Fibroblast of skin of scalp (primary cell): Measurements from ENCODE around the gene POT1.
A peak's percentile ranks its signal among the peaks of the same experiment; 100 is the strongest.

ENCODE experiments used
- DNase-seq: peaks from one replicate; pipeline ENCODE4 v3.0.0-alpha.2; 2013

The POT1 gene

DNA sequence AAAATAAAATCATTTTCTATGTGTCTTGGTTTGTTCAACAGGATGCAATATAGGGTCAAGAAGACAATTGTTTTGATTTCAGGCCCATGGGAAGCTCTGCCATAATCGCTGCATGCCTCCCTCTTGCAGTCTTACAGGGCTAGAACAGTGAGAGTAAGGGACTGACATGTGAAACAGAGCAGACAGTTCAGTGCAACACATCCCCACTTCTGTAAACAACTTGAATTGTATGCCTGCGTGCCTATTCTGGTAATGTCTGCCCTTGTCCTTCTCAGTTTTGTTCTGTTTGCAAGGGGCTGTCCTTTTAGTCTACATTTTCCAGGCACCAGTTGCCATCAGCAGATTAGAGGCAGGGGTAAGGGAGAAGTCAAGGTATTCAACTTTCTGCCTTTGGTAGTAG is 129.2 kb downstream of the POT1 start:
- DNase-seq, result no peak

DNA sequence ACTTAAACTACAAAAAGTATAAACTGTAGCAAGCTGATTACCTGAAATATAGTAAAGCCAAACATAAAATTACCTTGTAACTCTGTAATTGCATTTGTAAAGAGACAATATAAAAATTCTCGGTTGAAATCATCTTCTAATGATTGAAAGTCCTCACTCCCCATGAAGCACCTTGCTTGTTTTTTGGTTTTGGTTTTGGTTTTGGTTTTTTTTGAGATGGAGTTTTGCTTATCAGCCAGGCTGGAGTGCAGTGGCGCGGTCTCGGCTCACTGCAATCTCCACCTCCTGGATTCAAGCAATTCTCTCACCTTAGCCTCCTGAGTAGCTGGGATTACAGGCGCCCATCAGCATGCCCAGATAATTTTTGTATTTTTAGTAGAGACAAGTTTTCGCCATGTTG is 130.2 kb downstream of the POT1 start:
- DNase-seq, result no peak

DNA sequence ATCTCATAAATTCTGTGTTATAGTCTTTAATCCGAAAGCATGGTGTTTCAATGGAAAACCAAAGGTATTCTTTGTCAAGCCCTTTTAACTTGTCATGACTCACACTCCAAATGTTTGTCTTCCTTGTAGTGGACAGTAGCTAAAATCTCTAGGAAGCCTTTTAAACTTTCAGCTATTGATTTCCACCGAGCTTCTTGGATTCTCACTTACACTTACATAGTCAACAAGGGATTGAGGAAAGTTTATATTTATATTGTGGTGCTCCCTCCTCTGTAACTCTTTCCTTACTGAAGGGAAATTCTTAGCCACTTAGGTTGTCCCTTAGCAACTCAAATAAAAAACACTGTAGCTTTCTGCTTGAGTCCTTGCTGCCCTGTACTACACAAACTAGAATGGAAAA is 132.9 kb downstream of the POT1 start:
- DNase-seq, result no peak

DNA sequence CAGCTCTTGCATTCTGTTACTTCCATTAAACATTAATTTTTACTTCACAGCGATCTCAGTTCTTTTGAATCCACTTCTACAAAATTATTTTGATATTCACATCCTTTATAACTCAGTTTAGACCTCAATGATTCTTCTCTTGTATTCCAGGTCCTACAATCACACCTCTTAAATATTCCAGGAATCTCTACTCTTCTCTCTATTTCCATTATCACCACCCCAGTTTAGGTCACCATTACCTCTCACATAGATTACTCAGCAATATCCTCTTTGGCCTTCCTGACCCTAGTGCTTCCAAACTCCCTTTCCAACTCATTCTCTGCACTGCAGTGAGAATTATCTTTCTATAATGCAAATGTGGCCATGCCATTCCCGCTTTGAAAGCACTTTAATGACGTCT is 136.9 kb downstream of the POT1 start:
- DNase-seq, result no peak

DNA sequence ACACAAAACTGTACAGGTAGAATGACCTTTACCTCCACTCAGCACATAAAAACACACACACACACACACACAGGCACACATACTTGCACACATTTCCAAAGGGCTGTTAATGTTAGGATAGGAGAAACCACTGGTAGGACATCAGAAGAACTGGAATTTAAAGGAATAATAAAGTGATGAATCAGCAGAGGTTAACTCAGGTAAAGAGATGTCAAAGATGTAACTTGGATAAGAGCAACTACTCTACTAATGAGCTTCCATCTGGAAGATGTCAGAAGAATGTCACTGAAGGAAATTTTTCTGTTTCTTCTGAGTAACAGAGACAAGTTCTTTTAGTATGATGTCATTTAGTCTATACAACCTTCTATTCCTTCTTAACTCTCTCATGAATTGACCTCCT is 137.6 kb downstream of the POT1 start:
- no peak for DNase-seq

DNA sequence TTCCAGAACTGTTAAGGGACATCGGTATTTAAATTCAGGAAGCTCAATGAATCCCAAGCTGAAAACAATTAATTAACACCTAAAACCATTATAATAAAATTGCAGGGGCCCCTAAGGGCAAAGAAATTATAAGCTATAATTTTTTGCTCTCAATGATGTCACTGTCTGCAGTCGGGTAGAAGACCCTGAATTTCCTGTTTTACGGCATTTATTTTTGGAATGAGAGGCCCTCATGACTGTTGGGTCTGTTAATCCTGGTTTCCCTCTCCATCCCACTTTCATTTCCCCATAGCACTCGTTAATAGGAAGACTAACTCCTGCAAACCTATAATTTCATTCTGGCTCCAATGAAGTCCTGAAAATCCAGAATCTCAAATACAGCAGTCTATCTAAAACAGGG is 138.2 kb downstream of the POT1 start:
- no peak for DNase-seq

DNA sequence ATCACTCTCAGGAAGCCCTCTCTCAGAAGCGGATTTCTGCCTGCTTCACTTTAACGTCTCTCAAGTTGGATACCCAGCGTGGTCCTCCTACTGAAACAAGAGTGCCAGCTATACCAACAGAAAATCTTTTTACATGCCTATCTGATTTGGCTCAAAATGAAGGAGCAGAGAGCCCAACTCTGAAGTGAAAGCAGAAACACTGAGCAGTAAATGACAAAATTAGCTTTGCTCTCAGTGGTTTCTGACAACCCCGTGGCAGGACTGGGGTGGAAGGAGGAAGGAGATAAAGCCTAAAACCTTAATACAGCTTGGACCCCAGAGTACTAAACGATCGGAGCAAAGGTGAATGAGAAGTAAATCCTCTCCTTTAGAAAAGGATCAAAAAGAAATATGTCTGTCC is 139.0 kb downstream of the POT1 start:
- DNase-seq, result no peak

DNA sequence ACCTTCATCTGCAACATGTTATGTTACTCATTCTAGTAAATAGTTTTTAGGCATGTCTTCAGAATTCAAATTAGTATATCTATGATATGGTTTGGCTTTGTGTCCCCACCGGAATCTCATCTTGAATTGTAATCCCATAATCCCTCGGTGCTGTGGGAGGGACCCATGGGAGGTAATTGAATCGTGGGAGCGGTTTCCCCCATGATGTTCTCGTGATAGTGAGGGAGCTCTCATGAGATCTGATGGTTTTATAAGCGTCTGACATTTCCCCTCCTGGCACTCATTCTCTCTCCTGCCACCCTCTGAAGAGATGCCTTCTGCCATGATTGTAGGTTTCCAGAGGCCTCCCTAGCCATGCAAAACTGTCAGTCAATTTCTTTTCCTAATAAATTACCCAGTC is 143.6 kb downstream of the POT1 start:
- no peak for DNase-seq

DNA sequence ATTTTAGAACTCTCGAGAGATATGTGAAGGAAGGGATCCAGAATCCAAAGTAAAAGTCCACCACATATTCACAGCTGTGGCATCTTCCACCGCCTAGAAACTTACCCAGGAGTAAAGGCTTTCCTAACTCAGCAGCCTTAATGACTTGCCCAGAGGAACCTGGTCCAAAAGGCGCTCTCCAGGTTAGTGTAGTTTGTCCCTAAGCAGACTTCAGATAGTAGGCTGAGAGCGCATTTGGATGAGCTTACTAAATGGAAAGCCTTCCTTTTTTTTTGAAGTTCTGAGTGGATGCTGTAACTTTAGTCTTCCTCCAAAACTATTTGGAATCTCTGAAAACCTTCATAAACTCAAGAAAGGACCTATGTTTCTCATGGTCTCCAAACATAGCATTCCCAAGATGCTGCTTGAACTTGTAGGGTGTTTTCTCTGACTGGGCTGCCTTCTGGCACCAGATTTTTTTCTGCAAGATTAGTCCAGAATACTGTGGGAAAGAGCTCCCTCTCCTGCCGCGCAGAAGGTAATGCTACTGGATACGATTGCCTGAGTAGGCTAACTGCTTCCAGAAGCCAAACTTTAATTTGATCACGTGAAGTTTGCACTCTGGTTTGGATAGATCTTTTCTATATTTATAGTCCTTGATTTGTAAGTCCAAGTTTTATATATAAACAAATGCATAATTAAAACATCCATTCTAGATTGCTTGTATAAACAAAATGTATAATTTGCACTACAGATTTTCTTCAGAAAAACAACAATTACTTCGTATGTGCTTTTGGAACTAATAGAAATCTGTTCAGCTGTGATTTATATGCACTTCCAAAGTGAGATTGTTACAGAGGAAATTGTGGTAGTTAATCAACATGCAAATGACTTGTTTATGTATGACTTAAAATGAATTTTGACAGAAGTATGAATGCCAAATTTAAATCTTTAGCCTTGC is 144.5 kb downstream of the POT1 start:
- DNase-seq, result peak; percentile 54

DNA sequence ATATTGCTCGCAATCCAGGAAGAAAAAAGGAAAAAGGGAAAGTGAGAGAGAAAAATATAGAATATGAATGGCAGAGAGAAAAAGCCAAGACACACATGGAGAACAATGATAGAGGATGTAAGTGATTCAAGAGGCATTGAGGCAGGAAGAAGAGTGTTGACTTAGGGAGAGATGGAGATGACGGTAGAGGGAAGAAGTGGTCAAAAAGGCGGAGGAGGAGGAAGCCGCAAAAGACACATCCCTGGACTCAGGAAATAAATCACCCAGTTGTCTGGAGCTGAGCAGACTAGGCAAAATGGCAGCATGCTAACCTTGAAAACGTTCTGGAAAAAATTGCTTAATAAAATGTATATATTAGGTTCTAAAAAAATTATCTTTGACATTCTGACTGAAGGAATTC is 146.4 kb downstream of the POT1 start:
- DNase-seq, result no peak

DNA sequence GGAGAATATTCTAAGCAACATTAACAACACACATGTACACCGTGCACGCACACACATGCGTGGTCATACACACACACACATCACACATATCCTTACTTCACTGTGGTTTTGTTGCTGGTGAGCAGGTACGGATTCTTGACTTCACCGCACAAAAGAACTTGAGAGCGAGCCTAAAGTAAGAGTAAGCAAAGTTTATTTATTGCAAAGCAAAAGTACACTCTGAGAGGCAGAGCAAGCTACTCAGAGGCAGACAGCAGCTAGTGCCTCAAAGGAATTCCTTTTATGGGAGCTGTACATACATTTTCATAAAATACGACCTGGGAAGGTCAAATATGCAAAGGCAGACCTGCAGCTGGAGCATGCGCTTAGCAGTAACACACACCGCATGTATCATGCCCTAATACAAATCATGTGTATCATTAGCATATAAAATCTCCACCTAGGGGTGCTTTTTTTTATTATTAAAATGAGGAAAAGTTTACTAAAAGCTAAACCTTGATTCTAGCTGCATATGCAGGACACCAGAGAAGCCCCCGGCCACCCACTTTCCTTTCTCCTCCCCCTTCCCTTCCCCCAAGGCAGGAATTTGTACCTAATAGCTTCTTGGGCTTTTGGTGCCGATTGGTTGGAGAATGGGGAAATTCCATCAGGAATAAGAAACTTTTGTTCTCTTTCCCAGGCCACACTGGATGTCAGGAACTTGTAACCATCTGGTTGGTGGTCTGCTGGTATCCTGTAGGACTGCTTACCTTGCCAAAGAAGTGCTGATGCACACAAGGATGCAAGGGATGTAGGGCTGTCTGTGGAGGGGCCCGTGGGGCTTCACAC is 147.5 kb downstream of the POT1 start:
- DNase-seq, result no peak

DNA sequence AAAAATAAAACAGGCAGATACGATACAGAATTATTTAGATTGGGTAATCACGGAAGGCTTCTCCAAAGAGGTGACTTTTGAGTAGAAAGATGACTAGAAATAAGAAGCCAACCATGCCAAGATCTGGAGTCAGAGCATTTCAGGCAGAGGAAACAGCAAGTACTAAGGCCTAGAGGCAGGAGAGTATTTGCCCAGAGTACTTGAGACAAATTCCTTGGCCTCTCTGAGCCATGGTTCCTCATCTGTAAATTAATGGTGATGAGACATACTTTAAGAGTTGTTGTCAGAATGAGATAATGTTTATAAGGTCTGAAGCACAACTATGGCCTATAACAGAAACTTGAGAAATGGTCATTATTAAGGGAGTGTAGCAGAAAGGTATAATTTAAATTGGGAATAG is 148.2 kb downstream of the POT1 start:
- no peak for DNase-seq

DNA sequence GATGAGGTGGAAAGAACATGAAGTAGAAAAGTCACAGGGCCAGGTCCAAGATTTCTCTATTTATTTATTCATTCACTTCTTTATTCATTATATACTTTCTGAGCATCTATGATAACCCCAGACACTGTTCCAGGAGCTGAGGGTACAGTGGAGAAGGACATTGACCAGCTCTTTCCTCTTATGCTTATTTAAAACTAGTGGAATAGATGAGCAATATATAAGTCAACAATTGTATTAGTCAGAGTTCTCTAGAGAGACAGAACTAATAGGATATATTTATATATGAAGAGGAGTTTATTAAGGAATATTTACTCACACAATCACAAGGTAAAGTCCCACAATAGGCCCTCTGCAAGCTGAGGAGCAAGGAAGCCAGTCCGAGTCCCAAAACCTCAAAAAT is 149.0 kb downstream of the POT1 start:
- DNase-seq, result no peak

DNA sequence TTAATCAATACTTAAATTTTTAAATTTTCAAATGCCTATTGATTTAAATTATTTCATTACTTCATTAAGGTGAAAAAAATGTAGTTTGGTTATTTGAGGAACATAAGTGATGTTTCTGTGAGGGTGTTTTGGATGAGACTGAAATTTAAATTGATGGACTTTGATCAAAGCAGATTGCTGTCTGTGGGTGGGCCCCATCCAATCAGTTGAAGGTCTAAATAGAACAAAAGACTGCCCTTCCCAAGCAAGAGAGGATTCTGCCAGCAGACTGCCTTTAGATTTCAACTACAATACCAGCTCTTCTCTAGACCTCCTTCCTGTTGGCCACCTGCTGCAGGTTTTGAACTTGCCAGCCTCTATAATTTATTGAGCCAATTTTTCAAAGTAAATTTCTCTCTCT is 149.6 kb downstream of the POT1 start:
- no peak for DNase-seq

DNA sequence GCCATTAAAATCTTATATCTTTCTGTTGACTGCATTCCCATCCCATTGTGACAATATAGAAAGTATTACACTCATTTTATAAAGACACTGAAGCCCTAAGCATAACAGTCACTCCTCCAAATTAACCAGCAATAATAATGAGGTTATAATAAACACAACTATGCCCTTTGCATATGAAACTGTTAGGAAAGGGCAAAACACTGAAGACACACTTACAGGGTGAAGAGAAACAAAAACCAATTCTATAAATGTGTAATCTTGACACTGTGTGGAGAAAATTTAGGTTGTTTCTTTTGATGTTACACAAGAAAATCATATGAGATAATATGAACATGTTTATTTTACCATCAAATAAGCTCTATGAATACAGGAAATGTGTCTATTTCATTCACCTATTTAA is 150.0 kb downstream of the POT1 start:
- no peak for DNase-seq

DNA sequence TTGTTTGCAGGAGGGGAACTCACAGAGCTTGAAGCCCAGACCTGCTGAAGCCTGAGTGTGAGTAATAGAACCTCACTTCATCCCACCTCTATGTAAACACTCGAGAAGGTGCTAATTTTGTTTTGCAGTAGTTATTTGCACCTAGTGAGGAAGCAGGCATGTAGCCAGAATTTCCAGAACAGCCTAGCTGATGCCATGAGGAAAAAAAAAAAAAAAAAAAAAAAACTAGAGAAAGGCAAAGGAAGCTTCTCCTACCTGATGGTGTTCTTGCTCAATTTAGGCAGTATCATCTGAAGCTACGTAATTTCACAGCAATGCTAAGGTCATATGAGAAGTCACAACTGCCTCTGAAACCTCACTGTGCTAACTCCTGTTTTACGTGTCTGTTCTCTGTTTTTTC is 150.4 kb downstream of the POT1 start:
- no peak for DNase-seq

DNA sequence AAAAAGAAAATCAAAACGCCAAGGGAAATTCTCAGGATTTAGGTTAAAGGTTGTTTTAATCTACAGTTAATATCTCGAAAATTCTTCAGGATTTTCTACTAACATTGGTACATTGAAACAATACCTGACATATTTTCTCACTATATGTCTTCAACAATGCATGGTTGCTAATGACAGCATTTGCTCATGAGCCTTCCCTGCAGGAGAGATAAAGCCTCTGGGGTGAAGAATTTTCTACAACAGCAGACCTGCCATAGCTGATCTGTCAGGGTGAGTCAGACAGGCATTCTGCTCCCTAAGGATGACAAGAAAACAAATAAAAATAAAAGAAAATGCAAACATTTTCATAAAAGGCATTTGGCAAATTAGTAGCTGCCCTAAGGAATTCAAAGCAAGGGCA is 152.4 kb downstream of the POT1 start:
- no peak for DNase-seq

DNA sequence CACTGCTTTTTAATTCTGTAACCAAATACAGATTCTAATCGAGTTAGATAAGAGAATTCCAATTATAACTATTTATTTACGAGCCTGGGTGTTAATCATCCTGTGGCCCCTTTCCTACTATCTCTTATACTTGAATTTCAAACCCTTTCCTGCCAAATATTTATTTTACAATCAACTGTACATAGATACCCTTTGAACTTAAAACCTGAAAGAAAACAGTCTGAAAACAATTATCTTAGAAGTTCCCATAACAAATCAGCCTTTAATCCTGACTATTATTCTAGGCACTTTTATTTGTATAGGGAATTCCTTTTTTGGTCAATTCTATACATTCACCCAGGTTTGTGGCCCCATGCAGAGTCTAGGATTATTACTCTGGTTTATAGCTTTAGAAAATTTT is 153.5 kb downstream of the POT1 start:
- DNase-seq, result no peak

DNA sequence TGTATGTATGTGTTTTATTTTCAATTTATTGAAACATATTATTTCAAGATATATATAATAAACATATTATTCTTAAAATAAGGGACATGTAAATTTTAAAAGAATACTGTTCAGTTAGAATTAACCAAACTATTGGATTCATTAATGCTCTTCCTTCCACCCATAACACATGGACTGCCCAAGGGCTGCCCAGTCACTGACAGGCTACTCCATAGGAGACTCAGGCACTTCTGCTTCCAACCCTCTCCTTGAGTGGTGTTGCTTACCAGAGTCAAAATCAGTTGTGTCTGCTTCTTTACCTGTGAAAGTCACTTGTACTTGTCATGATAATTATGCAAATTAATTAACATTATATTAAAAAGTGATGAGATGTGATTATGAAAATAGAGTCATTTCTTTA is 154.2 kb downstream of the POT1 start:
- no peak for DNase-seq

DNA sequence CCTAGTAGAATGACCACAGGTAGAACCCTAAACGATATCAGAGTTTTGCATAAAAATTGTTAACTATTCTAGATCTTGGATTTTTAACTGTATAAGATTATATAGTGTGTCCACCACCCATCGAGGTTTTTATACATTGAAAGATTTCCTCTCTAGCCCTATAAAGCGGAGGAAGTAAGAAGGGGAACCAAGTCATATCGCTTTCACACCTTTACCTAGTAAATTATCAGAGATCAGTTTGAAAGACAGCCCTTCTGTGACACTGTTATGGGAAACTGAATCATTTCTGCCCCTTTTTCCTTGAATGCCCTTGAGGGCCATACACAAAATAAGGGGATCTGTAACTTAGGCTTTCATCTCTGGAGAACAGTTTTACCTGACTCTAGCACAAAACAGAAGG is 155.7 kb downstream of the POT1 start:
- no peak for DNase-seq

DNA sequence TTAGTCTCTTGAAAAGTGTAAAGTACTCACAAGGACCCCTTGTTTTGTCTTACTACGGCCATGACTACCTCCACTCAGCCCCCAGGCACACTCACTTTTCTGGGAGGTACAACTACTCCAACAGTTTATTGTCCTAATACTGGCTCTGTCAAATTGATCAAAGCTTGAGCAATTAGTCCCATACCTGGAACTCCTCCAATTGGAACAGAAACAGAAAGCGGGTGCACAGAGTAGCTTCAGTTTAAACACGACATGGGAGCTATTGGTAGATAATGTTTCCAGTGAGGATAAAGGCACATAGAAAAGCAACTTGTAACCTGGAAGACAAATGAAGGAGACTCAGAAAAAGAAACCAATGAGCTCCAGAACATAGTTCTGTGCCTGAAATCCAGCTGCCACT is 156.3 kb downstream of the POT1 start:
- no peak for DNase-seq
